ENCODE data around the gene TMEM260. TPM values are rescaled to one million over a fixed set of nuclear protein-coding genes. Genes with fewer than 3 reads are reported as not detected.
"Not testable (repeated sequence)": the region's sequence is repeated elsewhere in the genome, so short reads cannot be mapped to it uniquely, and the experiment has no call there.

TMEM260 gene
- total and polyA plus RNA-seq, 2 donors from 2014 or later: 8.8 to 24.3 TPM

DNA sequence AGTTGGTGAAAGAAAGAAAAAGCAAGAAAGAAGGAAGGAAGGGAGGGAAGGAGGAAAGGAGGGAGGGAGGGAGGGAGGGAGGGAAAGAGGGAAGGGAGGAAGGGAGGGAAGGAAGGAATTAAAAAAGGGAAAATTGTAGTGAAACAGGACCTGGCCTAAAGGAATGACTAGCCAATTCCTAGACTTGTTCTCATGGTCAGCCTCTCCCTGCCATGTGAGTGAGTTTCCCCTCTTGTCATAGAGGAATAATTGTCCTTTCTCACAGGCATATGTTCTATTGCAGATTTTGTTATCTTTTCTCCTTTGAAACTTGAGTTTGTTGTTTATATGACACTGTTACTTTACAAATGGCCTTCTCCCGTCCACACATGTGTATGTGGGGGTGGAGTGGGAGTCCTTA, 81.9 kb downstream of the TMEM260 start:
- FAIRE-seq (no peak), DNase-seq (no peak)
- no peaks in the 10 kb centered on the region for H3K36me3 ChIP-seq (ENCODE audit: control insufficient read depth in 2 of 3, insufficient read depth in 3 of 3, low read length in 3 of 3)
- H3K9me3 ChIP-seq (ENCODE audit: control insufficient read depth in 2 of 3, insufficient read depth in 1 of 3, low read length in 3 of 3): no peaks in the 10 kb centered on the region
- H3K9ac ChIP-seq (ENCODE audit: low read length in 3 of 3): no peak overlapping the region
- no peaks in the 10 kb centered on the region for H3K4me1 ChIP-seq (ENCODE audit: control insufficient read depth in 2 of 3, insufficient read depth in 2 of 3, low read depth in 1 of 3, low read length in 3 of 3)
- no peaks in the 10 kb centered on the region for H3K27me3 ChIP-seq (ENCODE audit: control insufficient read depth, insufficient read depth, low read length)
- intact Hi-C loops (cut with DNase I): no loop called here
- no peak overlapping the region for H3K27ac ChIP-seq (ENCODE audit: low read depth in 2 of 2, low read length in 2 of 2)
- H3K4me3 ChIP-seq (ENCODE audit: low read length in 3 of 3): no peak overlapping the region
- TF ChIP-seq, protein P1, sequence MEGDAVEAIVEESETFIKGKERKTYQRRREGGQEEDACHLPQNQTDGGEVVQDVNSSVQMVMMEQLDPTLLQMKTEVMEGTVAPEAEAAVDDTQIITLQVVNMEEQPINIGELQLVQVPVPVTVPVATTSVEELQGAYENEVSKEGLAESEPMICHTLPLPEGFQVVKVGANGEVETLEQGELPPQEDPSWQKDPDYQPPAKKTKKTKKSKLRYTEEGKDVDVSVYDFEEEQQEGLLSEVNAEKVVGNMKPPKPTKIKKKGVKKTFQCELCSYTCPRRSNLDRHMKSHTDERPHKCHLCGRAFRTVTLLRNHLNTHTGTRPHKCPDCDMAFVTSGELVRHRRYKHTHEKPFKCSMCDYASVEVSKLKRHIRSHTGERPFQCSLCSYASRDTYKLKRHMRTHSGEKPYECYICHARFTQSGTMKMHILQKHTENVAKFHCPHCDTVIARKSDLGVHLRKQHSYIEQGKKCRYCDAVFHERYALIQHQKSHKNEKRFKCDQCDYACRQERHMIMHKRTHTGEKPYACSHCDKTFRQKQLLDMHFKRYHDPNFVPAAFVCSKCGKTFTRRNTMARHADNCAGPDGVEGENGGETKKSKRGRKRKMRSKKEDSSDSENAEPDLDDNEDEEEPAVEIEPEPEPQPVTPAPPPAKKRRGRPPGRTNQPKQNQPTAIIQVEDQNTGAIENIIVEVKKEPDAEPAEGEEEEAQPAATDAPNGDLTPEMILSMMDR (IDR thresholded peaks at IDR 0.05; ENCODE audit: borderline replicate concordance, extremely low read depth, insufficient read depth): no peak

DNA sequence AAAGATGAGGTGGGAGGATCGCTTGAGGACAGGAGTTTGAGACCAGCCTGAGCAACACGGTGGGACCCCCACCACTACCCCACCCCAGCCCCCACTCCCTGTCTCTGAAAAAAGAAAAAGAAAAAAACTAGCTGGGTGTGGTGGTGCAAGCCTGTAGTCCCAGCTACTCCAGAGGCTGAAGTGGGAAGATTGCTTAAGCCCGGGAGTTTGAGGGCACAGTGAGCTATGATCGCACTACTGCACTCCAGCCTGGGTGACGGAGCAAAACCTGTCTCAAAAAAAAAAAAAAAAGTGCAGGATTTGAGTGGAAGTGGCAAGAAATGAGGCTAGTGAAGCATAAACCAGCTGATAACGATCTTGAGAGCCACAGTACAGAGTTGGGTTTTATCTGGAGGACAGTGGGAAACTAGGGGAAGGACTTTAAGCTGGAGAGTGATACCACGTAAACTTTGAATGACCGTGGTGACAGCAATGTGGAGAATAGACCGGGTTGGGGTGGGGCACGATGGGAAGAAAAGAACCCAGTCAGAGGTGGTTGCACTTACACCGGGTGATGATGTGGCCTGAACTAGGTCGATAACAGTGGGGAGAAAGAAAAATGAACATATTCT, 85.3 kb downstream of the TMEM260 start:
- intact Hi-C loops (cut with DNase I): no loop called here
- no peaks in the 10 kb centered on the region for H3K4me1 ChIP-seq (ENCODE audit: control insufficient read depth in 2 of 3, insufficient read depth in 2 of 3, low read depth in 1 of 3, low read length in 3 of 3)
- DNase-seq (no peak), FAIRE-seq (no peak)
- no peak overlapping the region for H3K9ac ChIP-seq (ENCODE audit: low read length in 3 of 3)
- no peak overlapping the region for H3K27ac ChIP-seq (ENCODE audit: low read depth in 2 of 2, low read length in 2 of 2)
- no peak overlapping the region for H3K4me3 ChIP-seq (ENCODE audit: low read length in 3 of 3)
- H3K27me3 ChIP-seq (ENCODE audit: control insufficient read depth, insufficient read depth, low read length): no peaks in the 10 kb centered on the region
- no peaks in the 10 kb centered on the region for H3K9me3 ChIP-seq (ENCODE audit: control insufficient read depth in 2 of 3, insufficient read depth in 1 of 3, low read length in 3 of 3)
- H3K36me3 ChIP-seq (ENCODE audit: control insufficient read depth in 2 of 3, insufficient read depth in 3 of 3, low read length in 3 of 3): no peaks in the 10 kb centered on the region
- TF ChIP-seq, protein P1 (IDR thresholded peaks at IDR 0.05; ENCODE audit: borderline replicate concordance, extremely low read depth, insufficient read depth): no peak

DNA sequence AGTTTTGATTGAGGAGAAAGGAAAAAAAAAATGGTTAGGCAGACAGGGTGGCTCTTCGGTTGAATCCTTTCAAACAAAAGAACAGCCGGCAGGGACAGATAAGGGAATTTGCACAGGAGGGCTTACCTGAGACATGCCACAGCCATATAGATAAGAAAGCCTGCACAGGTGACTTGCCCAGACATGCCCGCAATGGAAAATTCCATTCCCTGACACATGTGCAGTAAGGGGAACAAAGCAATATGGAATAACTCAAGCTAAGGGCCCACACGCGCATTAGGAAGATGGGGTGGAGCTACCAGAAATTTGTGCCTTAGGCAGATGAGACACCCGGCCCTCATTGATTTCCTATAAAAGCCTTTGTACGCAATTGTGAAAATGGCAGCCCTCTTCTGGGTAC, 86.7 kb downstream of the TMEM260 start:
- FAIRE-seq (no peak), DNase-seq (no peak)
- H3K36me3 ChIP-seq (ENCODE audit: control insufficient read depth in 2 of 3, insufficient read depth in 3 of 3, low read length in 3 of 3): no peaks in the 10 kb centered on the region
- no peaks in the 10 kb centered on the region for H3K27me3 ChIP-seq (ENCODE audit: control insufficient read depth, insufficient read depth, low read length)
- TF ChIP-seq, protein P1 (IDR thresholded peaks at IDR 0.05; ENCODE audit: borderline replicate concordance, extremely low read depth, insufficient read depth): no peak
- H3K27ac ChIP-seq (ENCODE audit: low read depth in 2 of 2, low read length in 2 of 2): no peak overlapping the region
- H3K9ac ChIP-seq (ENCODE audit: low read length in 3 of 3): no peak overlapping the region
- no peaks in the 10 kb centered on the region for H3K4me1 ChIP-seq (ENCODE audit: control insufficient read depth in 2 of 3, insufficient read depth in 2 of 3, low read depth in 1 of 3, low read length in 3 of 3)
- intact Hi-C loops (cut with DNase I): no loop called here
- H3K4me3 ChIP-seq (ENCODE audit: low read length in 3 of 3): no peak overlapping the region
- no peaks in the 10 kb centered on the region for H3K9me3 ChIP-seq (ENCODE audit: control insufficient read depth in 2 of 3, insufficient read depth in 1 of 3, low read length in 3 of 3)

DNA sequence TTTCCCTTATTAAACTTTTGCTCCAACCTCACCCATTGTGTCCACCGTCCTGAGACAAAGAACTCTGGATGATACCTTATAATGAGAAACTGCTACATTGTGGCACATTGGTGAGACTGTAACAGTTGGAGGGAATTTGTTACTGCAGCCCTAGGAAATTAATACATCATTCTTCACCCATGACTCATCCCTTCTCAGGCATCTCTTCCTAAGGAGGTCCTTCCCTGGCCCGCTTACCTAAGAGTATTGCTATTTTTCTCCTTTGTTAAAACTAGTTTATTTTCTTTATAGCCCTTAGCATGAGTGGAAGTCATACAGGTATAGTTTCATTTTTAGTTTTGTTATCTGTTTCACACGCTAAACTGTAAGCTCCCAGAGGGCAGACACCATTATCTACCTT, 87.1 kb downstream of the TMEM260 start:
- Histone ChIP-seq H3K36me3 (ENCODE audit: control insufficient read depth in 2 of 3, insufficient read depth in 3 of 3, low read length in 3 of 3) (no peaks in the 10 kb centered on the region), H3K9ac (ENCODE audit: low read length in 3 of 3) (no peak overlapping the region), H3K27ac (ENCODE audit: low read depth in 2 of 2, low read length in 2 of 2) (no peak overlapping the region), H3K9me3 (ENCODE audit: control insufficient read depth in 2 of 3, insufficient read depth in 1 of 3, low read length in 3 of 3) (no peaks in the 10 kb centered on the region), H3K27me3 (ENCODE audit: control insufficient read depth, insufficient read depth, low read length) (no peaks in the 10 kb centered on the region), H3K4me1 (ENCODE audit: control insufficient read depth in 2 of 3, insufficient read depth in 2 of 3, low read depth in 1 of 3, low read length in 3 of 3) (no peaks in the 10 kb centered on the region), H3K4me3 (ENCODE audit: low read length in 3 of 3) (no peak overlapping the region)
- FAIRE-seq: no peak
- no peak for DNase-seq
- TF ChIP-seq, protein P1 (IDR thresholded peaks at IDR 0.05; ENCODE audit: borderline replicate concordance, extremely low read depth, insufficient read depth): no peak
- intact Hi-C loops (cut with DNase I): no loop called here

GRCh38 chr14:56667290-56667689, 87.7 kb downstream of the TMEM260 start:
- H3K4me3 ChIP-seq (ENCODE audit: low read length in 3 of 3); intact Hi-C loops (cut with DNase I); H3K27ac ChIP-seq (ENCODE audit: low read depth in 2 of 2, low read length in 2 of 2); FAIRE-seq; H3K4me1 ChIP-seq (ENCODE audit: control insufficient read depth in 2 of 3, insufficient read depth in 2 of 3, low read depth in 1 of 3, low read length in 3 of 3); H3K27me3 ChIP-seq (ENCODE audit: control insufficient read depth, insufficient read depth, low read length); DNase-seq; H3K9ac ChIP-seq (ENCODE audit: low read length in 3 of 3); H3K9me3 ChIP-seq (ENCODE audit: control insufficient read depth in 2 of 3, insufficient read depth in 1 of 3, low read length in 3 of 3); H3K36me3 ChIP-seq (ENCODE audit: control insufficient read depth in 2 of 3, insufficient read depth in 3 of 3, low read length in 3 of 3): not testable (repeated sequence)

All from kidney (tissue), 14 donors.